ENCODE data around the gene RASSF5.
A peak's percentile ranks its signal among the peaks of the same experiment; 100 is the strongest.

The RASSF5 gene

GRCh38 chr1:206489980-206490770 lies 17.2 kb upstream of the RASSF5 start:
- H3K4me1 ChIP-seq = peaks cover 0 to 13% (median 10%) of the 10 kb centered on the region in 4 donors
- no peak overlapping the region for H3K4me3 ChIP-seq
- DNase-seq = peak; percentile 78 to 81
- H3K9me3 ChIP-seq = no peaks in the 10 kb centered on the region
- H3K27ac ChIP-seq = no peak overlapping the region
- TF ChIP-seq CTCF (IDR thresholded peaks at IDR 0.05) = peak; percentile 97 to 98
- intact Hi-C loops (cut with DNase I; ENCODE audit: low total_unique reads) = loop anchor here (2.0 to 5.0 kb wide), 3 partner anchors 52 to 422 kb away; no protein-coding TSS in a partner anchor
- no peaks in the 10 kb centered on the region for H3K27me3 ChIP-seq
- peaks cover 0 to 27% (median 0%) of the 10 kb centered on the region in 3 donors for H3K36me3 ChIP-seq

GRCh38 chr1:206490771-206491405 lies 16.4 kb upstream of the RASSF5 start:
- Histone ChIP-seq H3K4me1 (peaks cover 0 to 20% (median 16%) of the 10 kb centered on the region in 4 donors), H3K4me3 (no peak overlapping the region), H3K27ac (no peak overlapping the region), H3K9me3 (no peaks in the 10 kb centered on the region), H3K27me3 (no peaks in the 10 kb centered on the region), H3K36me3 (peaks cover 0 to 24% (median 0%) of the 10 kb centered on the region in 3 donors)
- no peak for TF ChIP-seq CTCF (IDR thresholded peaks at IDR 0.05)
- intact Hi-C loops (cut with DNase I; ENCODE audit: low total_unique reads) = loop anchor here (2.0 to 5.0 kb wide), 2 partner anchors 92 to 421 kb away; no protein-coding TSS in a partner anchor
- no peak for DNase-seq

- no peak for TF ChIP-seq CTCF (IDR thresholded peaks at IDR 0.05)
- Histone ChIP-seq H3K4me1 (peaks cover 0 to 27% (median 23%) of the 10 kb centered on the region in 4 donors), H3K27me3 (no peaks in the 10 kb centered on the region), H3K4me3 (no peak overlapping the region), H3K9me3 (no peaks in the 10 kb centered on the region), H3K27ac (no peak overlapping the region), H3K36me3 (peaks cover 0 to 24% (median 0%) of the 10 kb centered on the region in 3 donors)
- intact Hi-C loops (cut with DNase I; ENCODE audit: low total_unique reads) = loop anchor here (2.0 to 5.0 kb wide), 3 partner anchors 21 to 421 kb away; no protein-coding TSS in a partner anchor
- no peak for DNase-seq
Measured at GRCh38 chr1:206491616-206492015, 15.7 kb upstream of the RASSF5 start.

- intact Hi-C loops (cut with DNase I; ENCODE audit: low total_unique reads) = loop anchor here (2.0 to 5.0 kb wide), 2 partner anchors 20 to 420 kb away; no protein-coding TSS in a partner anchor
- Histone ChIP-seq H3K27ac (no peak overlapping the region), H3K27me3 (no peaks in the 10 kb centered on the region), H3K4me3 (no peak overlapping the region), H3K4me1 (peaks cover 0 to 36% (median 30%) of the 10 kb centered on the region in 4 donors), H3K36me3 (peaks cover 0 to 24% (median 0%) of the 10 kb centered on the region in 3 donors), H3K9me3 (no peaks in the 10 kb centered on the region)
- no peak for DNase-seq
- no peak for TF ChIP-seq CTCF (IDR thresholded peaks at IDR 0.05)
Measured at GRCh38 chr1:206492589-206492988, 14.7 kb upstream of the RASSF5 start.

- no peaks in the 10 kb centered on the region for H3K27me3 ChIP-seq
- TF ChIP-seq CTCF (IDR thresholded peaks at IDR 0.05) = no peak
- peaks cover 0 to 36% (median 30%) of the 10 kb centered on the region in 4 donors for H3K4me1 ChIP-seq
- intact Hi-C loops (cut with DNase I; ENCODE audit: low total_unique reads) = loop anchor here (2.0 to 5.0 kb wide), 2 partner anchors 20 to 419 kb away; no protein-coding TSS in a partner anchor
- no peaks in the 10 kb centered on the region for H3K9me3 ChIP-seq
- no peak for DNase-seq
- H3K27ac ChIP-seq = no peak overlapping the region
- H3K4me3 ChIP-seq = no peak overlapping the region
- H3K36me3 ChIP-seq = peaks cover 0 to 24% (median 0%) of the 10 kb centered on the region in 3 donors
Measured at GRCh38 chr1:206493279-206493678, 14.1 kb upstream of the RASSF5 start.
